ENCODE data around the gene LRRC31.

Gene LRRC31

DNA sequence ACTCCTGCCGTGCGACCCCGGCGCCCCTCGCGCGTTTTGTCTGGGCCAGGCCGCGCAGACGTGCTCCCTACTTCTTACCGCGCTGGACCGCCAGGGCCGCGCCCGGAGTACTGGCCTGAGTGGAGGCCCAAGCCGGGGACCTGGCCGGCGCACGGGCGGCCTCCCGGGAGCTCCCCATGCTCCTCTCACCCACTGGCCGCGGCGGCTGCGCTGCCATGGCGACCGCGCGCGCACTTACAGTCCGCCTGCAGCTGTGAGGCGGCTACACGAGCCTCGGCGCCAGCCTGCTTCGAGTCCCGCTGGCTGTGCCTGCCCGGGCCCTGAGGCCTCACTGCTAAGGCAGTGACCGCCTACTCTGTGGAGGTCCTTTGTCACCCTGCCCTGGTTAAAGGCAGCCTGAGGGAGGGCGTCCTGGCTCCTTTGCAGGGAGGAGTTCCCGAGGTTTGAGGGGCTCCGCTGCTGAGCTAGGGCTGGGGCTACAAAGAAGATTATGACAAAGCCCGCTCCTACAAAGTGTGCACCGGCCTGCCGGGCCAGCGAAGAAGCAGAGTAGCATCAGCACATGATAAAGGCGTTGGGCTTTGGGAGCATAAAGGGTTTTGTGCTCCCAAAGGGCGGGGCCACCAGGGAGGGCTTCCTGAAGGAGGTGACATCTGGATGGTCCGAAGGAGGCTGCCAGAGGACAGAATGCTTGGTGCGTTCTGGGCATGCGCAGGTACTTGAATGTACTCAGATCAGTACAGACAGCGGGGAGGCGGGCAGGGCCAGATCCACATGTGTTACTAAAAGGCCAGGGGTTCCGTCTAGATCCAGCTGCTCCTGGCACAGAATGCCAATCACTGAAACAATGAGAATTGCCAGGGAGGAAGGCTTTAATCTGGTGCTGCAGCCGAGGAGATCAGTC is 57.2 kb downstream of the LRRC31 start, which contains the start of the genes LRRC34 and LRRIQ4:
Gene LRRC34, minus strand, starts transcription at position 573 of the 904 bp plus-strand sequence. Its CDS starts 356 bp downstream, at position 217.
Gene LRRIQ4, plus strand, starts transcription at position 539 of the 904 bp plus-strand sequence. CDS start 9,052 bp downstream, outside the sequence.
- peak; percentile 65 to 68 for DNase-seq

DNA sequence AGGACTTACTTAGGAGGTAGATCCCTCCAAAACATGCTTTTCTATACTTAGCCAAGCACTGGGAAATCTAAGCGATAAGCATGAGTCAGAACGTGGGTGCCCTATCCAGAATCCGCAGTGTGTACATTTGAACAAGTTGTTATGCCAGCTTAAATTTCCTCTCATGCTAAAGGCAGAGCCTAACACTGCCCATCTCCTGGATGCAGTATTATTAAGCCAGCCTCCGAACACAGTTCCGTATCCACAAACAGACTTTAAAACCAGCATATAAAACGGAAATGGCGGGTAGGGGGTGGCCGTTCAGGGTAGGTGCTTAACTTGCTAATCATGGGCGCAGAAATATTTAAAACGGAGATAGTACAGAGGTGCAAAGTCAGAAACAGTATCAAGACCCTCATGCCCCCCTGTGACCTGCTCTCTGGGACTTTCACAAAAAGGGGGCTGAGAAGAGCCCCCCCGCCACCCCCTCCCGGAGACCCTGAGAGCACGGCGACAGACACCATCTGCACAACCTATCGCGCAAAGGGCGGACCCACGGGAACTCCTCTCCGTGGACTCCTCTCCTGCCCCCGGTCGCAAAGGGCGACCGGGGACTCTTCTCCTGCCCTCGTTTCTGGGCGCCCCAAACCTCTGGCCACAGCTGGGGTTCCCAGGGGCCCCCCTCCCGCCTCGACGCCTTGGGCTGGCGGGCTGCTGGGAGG is 58.0 kb downstream of the LRRC31 start:
- no peak for DNase-seq

GRCh38 chr3:169809230-169809795 is 60.4 kb downstream of the LRRC31 start:
- no peak for DNase-seq

- no peak for DNase-seq
Measured at GRCh38 chr3:169804681-169805080, 65.1 kb downstream of the LRRC31 start.

DNA sequence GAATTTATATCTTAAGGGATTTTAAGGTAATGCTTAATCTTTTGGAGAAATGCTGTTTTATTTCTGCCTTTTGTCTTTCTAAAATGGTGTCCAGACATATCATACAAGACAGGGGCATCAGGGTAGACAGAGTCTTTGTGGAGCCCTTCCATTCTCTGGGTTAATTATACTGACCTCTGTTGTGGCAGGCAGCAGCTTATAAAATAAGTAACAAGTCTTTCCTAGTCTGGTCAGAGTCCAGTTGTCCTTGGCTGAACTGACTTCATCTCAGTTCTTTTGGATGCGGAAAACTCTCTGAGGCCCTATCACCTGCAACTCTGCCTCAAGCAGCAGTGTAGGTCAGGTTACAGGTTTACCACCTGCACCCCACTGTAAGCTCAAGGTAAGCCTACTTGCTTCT is 77.4 kb downstream of the LRRC31 start:
- DNase-seq, result no peak

DNA sequence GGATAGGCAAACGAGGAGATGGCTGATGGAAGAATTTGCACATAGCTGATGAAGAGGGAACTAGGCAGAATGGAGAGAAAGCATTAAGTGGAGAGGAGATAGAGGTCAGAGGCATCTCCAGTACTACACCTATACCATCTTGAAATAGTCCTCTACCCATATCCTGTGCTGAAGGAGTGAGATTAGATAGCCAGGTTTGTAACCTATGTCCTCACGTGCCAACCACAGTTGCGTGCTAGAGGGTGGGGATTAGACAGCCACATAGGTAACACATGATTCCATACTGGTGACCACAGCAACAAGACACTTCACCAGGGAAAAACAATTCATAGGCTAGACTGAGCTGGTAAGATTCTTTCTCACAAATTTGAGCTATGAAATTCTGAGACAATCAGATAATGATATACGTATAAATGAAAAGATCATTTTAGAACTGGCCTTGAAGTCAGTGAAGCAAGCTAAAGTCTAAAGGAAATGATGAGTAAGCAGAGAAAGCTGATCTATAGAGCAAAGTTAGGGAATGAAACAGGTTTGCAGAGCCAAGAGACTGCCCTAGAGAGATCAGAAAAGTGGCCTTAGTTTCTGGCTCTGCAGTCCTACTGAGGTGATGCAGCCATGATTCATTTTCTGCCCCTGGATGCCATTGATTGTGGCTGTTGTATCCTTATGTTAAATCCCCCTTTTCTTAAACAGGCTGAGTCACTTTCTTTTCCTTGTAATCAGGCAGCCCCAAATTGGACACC is 78.9 kb downstream of the LRRC31 start:
- no peak for DNase-seq

DNA sequence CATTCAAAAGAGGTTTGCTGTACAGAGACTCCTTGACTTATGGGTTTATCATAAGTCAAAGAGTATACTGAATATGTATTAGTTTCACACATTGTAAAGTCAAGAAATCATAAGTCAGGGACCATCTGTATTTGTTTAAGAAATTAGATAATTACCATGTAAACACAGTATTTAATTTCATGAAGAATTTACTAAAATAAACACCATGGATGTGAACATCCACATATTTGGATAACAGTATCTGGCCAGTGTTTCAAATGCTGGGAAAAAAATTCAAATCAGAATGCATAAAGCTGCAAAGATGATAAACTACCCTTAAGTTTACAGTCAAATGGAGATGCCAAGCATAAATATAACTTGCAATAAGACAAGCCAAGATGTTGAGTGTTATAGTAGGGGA is 79.5 kb downstream of the LRRC31 start:
- DNase-seq, result no peak
